Measurements from ENCODE around the gene DYNLT4.
"Not testable (repeated sequence)": the region's sequence is repeated elsewhere in the genome, so short reads cannot be mapped to it uniquely, and the experiment has no call there.

GRCh38 chr1:44815926-44816325 is 8.8 kb upstream of the DYNLT4 start:
- TF ChIP-seq, protein P1, sequence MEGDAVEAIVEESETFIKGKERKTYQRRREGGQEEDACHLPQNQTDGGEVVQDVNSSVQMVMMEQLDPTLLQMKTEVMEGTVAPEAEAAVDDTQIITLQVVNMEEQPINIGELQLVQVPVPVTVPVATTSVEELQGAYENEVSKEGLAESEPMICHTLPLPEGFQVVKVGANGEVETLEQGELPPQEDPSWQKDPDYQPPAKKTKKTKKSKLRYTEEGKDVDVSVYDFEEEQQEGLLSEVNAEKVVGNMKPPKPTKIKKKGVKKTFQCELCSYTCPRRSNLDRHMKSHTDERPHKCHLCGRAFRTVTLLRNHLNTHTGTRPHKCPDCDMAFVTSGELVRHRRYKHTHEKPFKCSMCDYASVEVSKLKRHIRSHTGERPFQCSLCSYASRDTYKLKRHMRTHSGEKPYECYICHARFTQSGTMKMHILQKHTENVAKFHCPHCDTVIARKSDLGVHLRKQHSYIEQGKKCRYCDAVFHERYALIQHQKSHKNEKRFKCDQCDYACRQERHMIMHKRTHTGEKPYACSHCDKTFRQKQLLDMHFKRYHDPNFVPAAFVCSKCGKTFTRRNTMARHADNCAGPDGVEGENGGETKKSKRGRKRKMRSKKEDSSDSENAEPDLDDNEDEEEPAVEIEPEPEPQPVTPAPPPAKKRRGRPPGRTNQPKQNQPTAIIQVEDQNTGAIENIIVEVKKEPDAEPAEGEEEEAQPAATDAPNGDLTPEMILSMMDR (IDR thresholded peaks at IDR 0.05) = not testable (repeated sequence)
- TF ChIP-seq POLR2AphosphoS5, POLR2A, EP300 (IDR thresholded peaks at IDR 0.05): not testable (repeated sequence)
